K562 (cell line): Measurements from ENCODE around the gene TNFRSF6B. TPM values are rescaled to one million over a fixed set of nuclear protein-coding genes. Genes with fewer than 3 reads are reported as not detected.

ENCODE experiments used
- ATAC-seq: fragments of 200-7000 bp; cut with Tn5 transposase; 3 replicates; pipeline ENCODE4 v1.9.1; 2020; ENCODE audit warnings: moderate library complexity
- BruUV-seq: library from RNA; stranded (reverse); fragments of 400-500 nt; replicated peaks from 2 replicates; lab custom pipeline; 2021; lab: Mats Ljungman, UMichigan
- CTCF ChIA-PET: fragments of 300-600 bp; formaldehyde crosslinking; extraction: SDS; loops from one replicate; lab custom pipeline; 2021; ENCODE audit warnings: low intra/inter-chr PET ratio; lab: Yijun Ruan, JAX
- POLR2A ChIA-PET: fragments of 300-600, 350-650 bp; sonication (Branson Sonifier 250); formaldehyde crosslinking; extraction: SDS; loops from one replicate; lab custom pipeline; 2021; ENCODE audit warnings: antibody characterized with exemption, inconsistent platforms; lab: Yijun Ruan, JAX
- DNase-seq, 4 experiments: peaks; one replicate each; pipeline versions ENCODE4 v3.0.0 to v3.0.0-alpha.2; 2011 to 2018; ENCODE audit warnings: low spot score in 3 of 4, mixed read lengths in 3 of 4; ENCODE audit errors: extremely low read depth in 1 of 4
- FAIRE-seq: peaks from 2 replicates; lab custom pipeline; 2011; peaks lifted over from hg19 to GRCh38; lab: Jason Lieb, UNC
- H2AFZ ChIP-seq: 2 replicates; pipeline ENCODE4 v1.6.0; 2011; ENCODE audit warnings: low read depth, low read length, control low read depth, inconsistent platforms
- H3K27ac ChIP-seq: fragments of 200-600 bp; 3 replicates; pipeline ENCODE4 v1.8.0; 2011; ENCODE audit warnings: low read depth, mild to moderate bottlenecking, control low read depth, inconsistent platforms, low read length, moderate library complexity, mixed read lengths; ENCODE audit errors: extremely low read depth
- H3K27me3 ChIP-seq, 2 experiments: fragments of 300-600 bp in 1 of 2; 2 replicates in 1 of 2; 3 replicates in 1 of 2; pipeline versions ENCODE4 v1.6.0 to v1.8.0; 2011; ENCODE audit warnings: inconsistent platforms in 2 of 2, low read length in 2 of 2, mild to moderate bottlenecking in 1 of 2, mixed read lengths in 1 of 2, moderate library complexity in 1 of 2; ENCODE audit not compliant: control insufficient read depth in 2 of 2, insufficient read depth in 2 of 2
- H3K36me3 ChIP-seq: fragments of 300-600 bp; 3 replicates; pipeline ENCODE4 v1.8.0; 2011; ENCODE audit warnings: mild to moderate bottlenecking, low read length, inconsistent platforms; ENCODE audit not compliant: control insufficient read depth, insufficient read depth
- H3K4me1 ChIP-seq, 2 experiments: fragments of 200-600 bp in 1 of 2; replicated peaks in 1 of 2; 2 replicates in 1 of 2; 3 replicates in 1 of 2; pipeline versions ENCODE4 v1.5.1 to v1.8.0; 2011; ENCODE audit warnings: inconsistent platforms in 2 of 2, low read length in 2 of 2, mild to moderate bottlenecking in 1 of 2, mixed read lengths in 1 of 2, moderate library complexity in 1 of 2; ENCODE audit not compliant: control insufficient read depth in 2 of 2, insufficient read depth in 2 of 2
- H3K4me2 ChIP-seq: 2 replicates; pipeline ENCODE4 v1.6.1; 2011; ENCODE audit warnings: low read length, control low read depth, inconsistent platforms, mixed read lengths; ENCODE audit not compliant: insufficient read depth
- H3K4me3 ChIP-seq: fragments of 200-600 bp; sonication (generic), shearing (Covaris generic); 2 replicates; pipeline ENCODE4 v1.5.1; 2016; ENCODE audit warnings: control low read depth, inconsistent platforms
- H3K79me2 ChIP-seq: fragments of 200-600 bp; 3 replicates; pipeline ENCODE4 v1.8.0; 2011; ENCODE audit warnings: low read length, inconsistent platforms; ENCODE audit not compliant: control insufficient read depth, insufficient read depth
- H3K9ac ChIP-seq, 2 experiments: 2 replicates each; pipeline versions ENCODE4 v1.6.0 to v1.6.1; 2011; ENCODE audit warnings: low read depth in 2 of 2, low read length in 2 of 2, control low read depth in 1 of 2, inconsistent platforms in 1 of 2, mild to moderate bottlenecking in 1 of 2, mixed read lengths in 1 of 2; ENCODE audit not compliant: insufficient read depth in 1 of 2
- H3K9me1 ChIP-seq: one replicate; pipeline ENCODE4 v1.6.0; 2011; ENCODE audit warnings: inconsistent platforms, mild to moderate bottlenecking, low read length, moderate library complexity; ENCODE audit not compliant: control insufficient read depth, insufficient read depth
- H3K9me3 ChIP-seq: replicated peaks from 2 replicates; pipeline ENCODE4 v1.5.1; 2011; ENCODE audit warnings: low read depth, low read length, inconsistent platforms; ENCODE audit not compliant: control insufficient read depth, insufficient read depth
- H4K20me1 ChIP-seq: replicated peaks from 2 replicates; pipeline ENCODE4 v1.6.1; 2011; ENCODE audit warnings: low read length, inconsistent platforms, mixed read lengths; ENCODE audit not compliant: control insufficient read depth, insufficient read depth
- E2F8 ChIP-seq: fragments of 450-650 bp; IDR thresholded peaks from 2 replicates; pipeline ENCODE4 v1.7.1; 2018; ENCODE audit warnings: mild to moderate bottlenecking, low read depth; ENCODE audit not compliant: partially characterized antibody
- ELF2 ChIP-seq: fragments of 250-450 bp; sonication (Bioruptor Pico); IDR thresholded peaks from 2 replicates; pipeline ENCODE4 v1.5.0; 2021; ENCODE audit warnings: mild to moderate bottlenecking
- EP300 ChIP-seq: IDR thresholded peaks from 2 replicates; pipeline ENCODE4 v1.6.1; 2012; ENCODE audit warnings: low read length, improper control_type of control experiment
- NR2C2 ChIP-seq, 2 experiments: fragments of 200-800 bp in 1 of 2; sonication (Bioruptor generic) in 1 of 2; sonication (generic) in 1 of 2; formaldehyde crosslinking in 1 of 2; IDR thresholded peaks; 2 replicates each; pipeline versions ENCODE4 v1.6.1 to v1.8.0; 2016 to 2022; ENCODE audit warnings: mild to moderate bottlenecking in 1 of 2, missing compliant biosample characterization in 1 of 2, missing genetic modification characterization in 1 of 2, missing genetic modification reagents in 1 of 2
- NRF1 ChIP-seq, 2 experiments: fragments of 450-650 bp; IDR thresholded peaks in 1 of 2; conservative IDR thresholded peaks in 1 of 2; 2 replicates each; pipeline ENCODE4 v1.6.1; 2014; ENCODE audit warnings: mild to moderate bottlenecking in 2 of 2
- POLR2H ChIP-seq: IDR thresholded peaks from 2 replicates; pipeline ENCODE4 v1.6.1; 2016; ENCODE audit warnings: missing genetic modification characterization, low read depth, mild to moderate bottlenecking, control low read depth, missing compliant biosample characterization, moderate library complexity
- RCOR1 ChIP-seq, 2 experiments: IDR thresholded peaks; 2 replicates each; pipeline ENCODE4 v1.6.1; 2012; ENCODE audit warnings: low read depth in 2 of 2, low read length in 2 of 2, borderline replicate concordance in 1 of 2, improper control_type of control experiment in 1 of 2
- USF2 ChIP-seq: sonication (generic); formaldehyde crosslinking; IDR thresholded peaks from 2 replicates; pipeline ENCODE4 v1.5.0; 2020; ENCODE audit warnings: missing genetic modification reagents
- ZNF12 ChIP-seq: sonication (generic); formaldehyde crosslinking; IDR thresholded peaks from 2 replicates; pipeline ENCODE4 v1.4.0; 2020; ENCODE audit warnings: mild to moderate bottlenecking, missing genetic modification reagents
- ZNF449 ChIP-seq: fragments of 250-450 bp; sonication (Bioruptor Pico); IDR thresholded peaks from 2 replicates; pipeline ENCODE4 v1.8.0; 2022; ENCODE audit warnings: moderate library complexity, mild to moderate bottlenecking, inconsistent platforms
- ZNF583 ChIP-seq: fragments of 250-450 bp; sonication (Bioruptor Pico); IDR thresholded peaks from 2 replicates; pipeline ENCODE4 v1.4.0; 2020
- WGBS: fragments of 100-300 bp; shearing (Covaris generic); methylation state at CpG from one replicate; pipeline ENCODE4 v1.1.6; 2016; ENCODE audit warnings: low coverage, mixed read lengths; ENCODE audit not compliant: insufficient coverage; ENCODE audit errors: missing lambda C conversion rate; 5-methylcytosine and 5-hydroxymethylcytosine counted together
- in situ Hi-C: fragments of 300-500 bp; cut with MboI; formaldehyde crosslinking; loops from 4 replicates; pipeline ENCODE4 v1.15.0; 2018; ENCODE audit warnings: inconsistent platforms, mixed read lengths
- intact Hi-C: fragments of 100-400 bp; cut with micrococcal nuclease; formaldehyde crosslinking; loops from 2 replicates; pipeline ENCODE4 v1.14.2; 2022
- polyA plus RNA-seq, 8 experiments: library from polyadenylated mRNA; depleted of rRNA in 4 of 8; stranded (reverse) in 5 of 8; unstranded in 3 of 8; fragments of >200 nt; fragmentation: Nextera tagmentation in 2 of 8; fragmentation: Illumina TruSeq in 1 of 8; extraction: Ambion mirVana in 2 of 8; extraction: Trizol in 1 of 8; gene quantifications; 2 replicates each; pipeline versions ENCODE4 v1.2.1 to v1.2.3, GENCODE V29; 2011 to 2014; ENCODE audit warnings: inconsistent platforms in 1 of 8, missing spikeins in 1 of 8
- total RNA-seq, 7 experiments: library from RNA; depleted of rRNA in 6 of 7; stranded (reverse); fragments of >200 nt in 6 of 7; fragmentation: Illumina TruSeq in 2 of 7; extraction: Trizol in 2 of 7; gene quantifications; 2 replicates each; pipeline versions ENCODE4 v1.2.1 to v1.2.3, GENCODE V29; 2011 to 2021; ENCODE audit warnings: low replicate concordance in 1 of 7
- TF ChIP-seq, protein P1 (sequence below): sonication (generic); formaldehyde crosslinking; IDR thresholded peaks from 2 replicates; pipeline ENCODE4 v1.8.0; 2023; ENCODE audit warnings: mild to moderate bottlenecking, missing genetic modification reagents
- TF ChIP-seq, protein P2 (sequence below): fragments of 250-450 bp; sonication (Bioruptor Pico); IDR thresholded peaks from 2 replicates; pipeline ENCODE4 v1.8.0; 2022; ENCODE audit warnings: inconsistent platforms

TNFRSF6B gene
- total and polyA plus RNA-seq, 9 of the 15 experiments (the other 6 are each of a cell fraction or from before 2014, with no cell fraction given), result 0.10 to 3.5 (median 0.32) TPM; not detected in 6

GRCh38 chr20:63658749-63659187 is 37.7 kb upstream of the TNFRSF6B start:
- Histone ChIP-seq H3K36me3 (peaks cover 44% of the 10 kb centered on the region; the same call in 2 of the 3 replicates), H3K27me3 (no peaks in the 10 kb centered on the region), H3K27ac (peak overlapping the region; percentile 87; the same call in 2 of the 3 replicates), H3K79me2 (peaks cover 25% of the 10 kb centered on the region), H4K20me1 (no peaks in the 10 kb centered on the region), H3K4me2 (peak overlapping the region; percentile 88), H3K9ac (peak overlapping the region; percentile 89 to 100), H3K4me3 (peak overlapping the region; percentile 63), H3K9me3 (no peaks in the 10 kb centered on the region), H2AFZ (peak overlapping the region; percentile 98), H3K4me1 (peaks cover 25 to 50% of the 10 kb centered on the region in 2 experiments), H3K9me1 (no peaks in the 10 kb centered on the region)
- DNase-seq (peak in 1 of 4 experiments; percentile 44), FAIRE-seq (no peak), ATAC-seq (peak; percentile 10)
- in situ Hi-C loops (no loop called here), intact Hi-C loops (loop anchor here (10.0 kb wide), 1 partner anchor 124 kb away; the partner anchor contains the start of gene PTK6)
- CTCF ChIA-PET, result no interaction called here
- no TSS peak for BruUV-seq
- POLR2A ChIA-PET, result interaction anchor here (0.6 to 1.5 kb wide), 5 partner anchors 9 to 49 kb away, joined by 3 to 11 read pairs (median 5); partner anchors contain the start of genes ARFRP1 and ZGPAT
- WGBS, result under 1% methylated on average over 25 of the region's 25 CpGs
- no peak for TF ChIP-seq ZNF449 (CRISPR knock-in tag)
- no peak for TF ChIP-seq ZNF583 (CRISPR knock-in tag)
- TF ChIP-seq USF2 (CRISPR knock-in tag), result no peak
- TF ChIP-seq, protein P1, sequence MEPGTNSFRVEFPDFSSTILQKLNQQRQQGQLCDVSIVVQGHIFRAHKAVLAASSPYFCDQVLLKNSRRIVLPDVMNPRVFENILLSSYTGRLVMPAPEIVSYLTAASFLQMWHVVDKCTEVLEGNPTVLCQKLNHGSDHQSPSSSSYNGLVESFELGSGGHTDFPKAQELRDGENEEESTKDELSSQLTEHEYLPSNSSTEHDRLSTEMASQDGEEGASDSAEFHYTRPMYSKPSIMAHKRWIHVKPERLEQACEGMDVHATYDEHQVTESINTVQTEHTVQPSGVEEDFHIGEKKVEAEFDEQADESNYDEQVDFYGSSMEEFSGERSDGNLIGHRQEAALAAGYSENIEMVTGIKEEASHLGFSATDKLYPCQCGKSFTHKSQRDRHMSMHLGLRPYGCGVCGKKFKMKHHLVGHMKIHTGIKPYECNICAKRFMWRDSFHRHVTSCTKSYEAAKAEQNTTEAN (CRISPR knock-in tag), result no peak
- TF ChIP-seq NR2C2 (CRISPR knock-in tag; IDR thresholded peaks at IDR 0.05), result no peak
- TF ChIP-seq NR2C2 (tag; IDR thresholded peaks at IDR 0.05), result peak; percentile 82
- no peak for TF ChIP-seq POLR2H (tag)
- TF ChIP-seq, protein P2, sequence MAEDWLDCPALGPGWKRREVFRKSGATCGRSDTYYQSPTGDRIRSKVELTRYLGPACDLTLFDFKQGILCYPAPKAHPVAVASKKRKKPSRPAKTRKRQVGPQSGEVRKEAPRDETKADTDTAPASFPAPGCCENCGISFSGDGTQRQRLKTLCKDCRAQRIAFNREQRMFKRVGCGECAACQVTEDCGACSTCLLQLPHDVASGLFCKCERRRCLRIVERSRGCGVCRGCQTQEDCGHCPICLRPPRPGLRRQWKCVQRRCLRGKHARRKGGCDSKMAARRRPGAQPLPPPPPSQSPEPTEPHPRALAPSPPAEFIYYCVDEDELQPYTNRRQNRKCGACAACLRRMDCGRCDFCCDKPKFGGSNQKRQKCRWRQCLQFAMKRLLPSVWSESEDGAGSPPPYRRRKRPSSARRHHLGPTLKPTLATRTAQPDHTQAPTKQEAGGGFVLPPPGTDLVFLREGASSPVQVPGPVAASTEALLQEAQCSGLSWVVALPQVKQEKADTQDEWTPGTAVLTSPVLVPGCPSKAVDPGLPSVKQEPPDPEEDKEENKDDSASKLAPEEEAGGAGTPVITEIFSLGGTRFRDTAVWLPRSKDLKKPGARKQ (CRISPR knock-in tag), result no peak
- TF ChIP-seq ZNF12 (CRISPR knock-in tag), result no peak
- no peak for TF ChIP-seq E2F8
- TF ChIP-seq ELF2 (CRISPR knock-in tag), result 0 out of 2 replicates have a peak, but pooled peaks have one; percentile 17
- peak; percentile 31 to 39; a peak in 2 of 4 replicates for TF ChIP-seq NRF1 (conservative IDR thresholded peaks at IDR 0.05 in 1 of 2, IDR thresholded peaks at IDR 0.05 in 1 of 2)
- 0 out of 4 replicates have a peak, but pooled peaks of 1 of the 2 experiments have one; percentile 4 for TF ChIP-seq RCOR1 (IDR thresholded peaks at IDR 0.05; ENCODE audit: borderline replicate concordance in 1 of 2, low read depth in 2 of 2, low read length in 2 of 2)
- TF ChIP-seq EP300, result no peak
